ENCODE data around the gene CLASP2. TPM values are rescaled to one million over a fixed set of nuclear protein-coding genes. Genes with fewer than 3 reads are reported as not detected.
A peak's percentile ranks its signal among the peaks of the same experiment; 100 is the strongest.

Gene CLASP2
- polyA plus RNA-seq, 1 donor (not counting 4 experiments of a cell fraction or from before 2014, with no cell fraction given) = 49.5 TPM

GRCh38 chr3:33750211-33750548, 32.1 kb upstream of the CLASP2 start:
- H3K79me2 ChIP-seq (ENCODE audit: control insufficient read depth, insufficient read depth, low read length) = no peaks in the 10 kb centered on the region
- peak overlapping the region; percentile 38 for H3K27ac ChIP-seq (ENCODE audit: control insufficient read depth, insufficient read depth, low read length)
- no peak overlapping the region for H3K4me3 ChIP-seq (ENCODE audit: control insufficient read depth in 2 of 3, extremely low read depth in 1 of 3, insufficient read depth in 2 of 3, low read depth in 1 of 3, low read length in 3 of 3)
- no peaks in the 10 kb centered on the region for H4K20me1 ChIP-seq (ENCODE audit: control insufficient read depth, extremely low read depth, insufficient read depth, low read length)
- TF ChIP-seq EZH2 (IDR thresholded peaks at IDR 0.05; ENCODE audit: low read length) = no peak
- TF ChIP-seq CTCF (optimal IDR thresholded peaks at IDR 0.05 in 1 of 3, IDR thresholded peaks at IDR 0.05 in 1 of 3, conservative IDR thresholded peaks at IDR 0.05 in 1 of 3; ENCODE audit: extremely low read depth in 1 of 3, insufficient read depth in 2 of 3, low read length in 3 of 3) = no peak
- H3K4me1 ChIP-seq (ENCODE audit: control insufficient read depth, extremely low read depth, insufficient read depth, low read length) = peaks cover 17% of the 10 kb centered on the region
- FAIRE-seq (no peak), DNase-seq (ENCODE audit: low read depth, low spot score) (no peak)
- no peak overlapping the region for H3K4me2 ChIP-seq (ENCODE audit: control insufficient read depth, extremely low read depth, insufficient read depth, low read depth, low read length)
- no peak overlapping the region for H3K9ac ChIP-seq (ENCODE audit: control insufficient read depth, extremely low read depth, insufficient read depth, low read length)
- no peaks in the 10 kb centered on the region for H3K36me3 ChIP-seq (ENCODE audit: control insufficient read depth in 2 of 2, extremely low read depth in 1 of 2, insufficient read depth in 2 of 2, low read length in 2 of 2)
- dilution Hi-C loops (cut with MboI; ENCODE audit: extremely low pct_ligation_motif_present, low sequenced_read_pairs) = no loop called here
- H2AFZ ChIP-seq (ENCODE audit: control insufficient read depth, low read length) = no peak overlapping the region
- peaks cover 4% of the 10 kb centered on the region for H3K9me3 ChIP-seq (ENCODE audit: control insufficient read depth, low read depth, low read length)
- no peaks in the 10 kb centered on the region for H3K9me1 ChIP-seq (ENCODE audit: control insufficient read depth, extremely low read depth, insufficient read depth, low read length)
- no peaks in the 10 kb centered on the region for H3K27me3 ChIP-seq (ENCODE audit: control insufficient read depth, extremely low read depth, insufficient read depth, low read length)

GRCh38 chr3:33749546-33750210, 31.6 kb upstream of the CLASP2 start:
- Histone ChIP-seq H3K79me2 (ENCODE audit: control insufficient read depth, insufficient read depth, low read length) (no peaks in the 10 kb centered on the region), H3K36me3 (ENCODE audit: control insufficient read depth in 2 of 2, extremely low read depth in 1 of 2, insufficient read depth in 2 of 2, low read length in 2 of 2) (no peaks in the 10 kb centered on the region), H3K4me3 (ENCODE audit: control insufficient read depth in 2 of 3, extremely low read depth in 1 of 3, insufficient read depth in 2 of 3, low read depth in 1 of 3, low read length in 3 of 3) (no peak overlapping the region), H3K27ac (ENCODE audit: control insufficient read depth, insufficient read depth, low read length) (peak overlapping the region; percentile 55), H3K4me1 (ENCODE audit: control insufficient read depth, extremely low read depth, insufficient read depth, low read length) (peaks cover 17% of the 10 kb centered on the region), H2AFZ (ENCODE audit: control insufficient read depth, low read length) (peak overlapping the region; percentile 41), H3K27me3 (ENCODE audit: control insufficient read depth, extremely low read depth, insufficient read depth, low read length) (no peaks in the 10 kb centered on the region), H3K9ac (ENCODE audit: control insufficient read depth, extremely low read depth, insufficient read depth, low read length) (no peak overlapping the region), H4K20me1 (ENCODE audit: control insufficient read depth, extremely low read depth, insufficient read depth, low read length) (no peaks in the 10 kb centered on the region), H3K9me3 (ENCODE audit: control insufficient read depth, low read depth, low read length) (peaks cover 3% of the 10 kb centered on the region), H3K9me1 (ENCODE audit: control insufficient read depth, extremely low read depth, insufficient read depth, low read length) (no peaks in the 10 kb centered on the region), H3K4me2 (ENCODE audit: control insufficient read depth, extremely low read depth, insufficient read depth, low read depth, low read length) (no peak overlapping the region)
- peak; percentile 52 for DNase-seq (ENCODE audit: low read depth, low spot score)
- dilution Hi-C loops (cut with MboI; ENCODE audit: extremely low pct_ligation_motif_present, low sequenced_read_pairs) = no loop called here
- TF ChIP-seq EZH2 (IDR thresholded peaks at IDR 0.05; ENCODE audit: low read length) = no peak
- TF ChIP-seq CTCF (optimal IDR thresholded peaks at IDR 0.05 in 1 of 3, IDR thresholded peaks at IDR 0.05 in 1 of 3, conservative IDR thresholded peaks at IDR 0.05 in 1 of 3; ENCODE audit: extremely low read depth in 1 of 3, insufficient read depth in 2 of 3, low read length in 3 of 3) = no peak
- no peak for FAIRE-seq

Data from keratinocyte (primary cell).